VCaP (cell line): ENCODE measurements around the gene MATN1.

ENCODE experiments used
- H3K27ac ChIP-seq: fragments of 450-650 bp; 2 replicates; pipeline ENCODE4 v1.5.1; 2017
- CTCF ChIP-seq: fragments of 450-650 bp; conservative IDR thresholded peaks from 2 replicates; pipeline ENCODE4 v1.5.1; 2017; ENCODE audit warnings: mild to moderate bottlenecking, moderate library complexity

Gene MATN1

GRCh38 chr1:30661311-30661710 lies 62.1 kb downstream of the MATN1 start:
- no peak for TF ChIP-seq CTCF
- no peak overlapping the region for H3K27ac ChIP-seq
